Brain microvascular endothelial cell (primary cell): ENCODE results near the gene IRGQ.

Source experiments
- DNase-seq: peaks from one replicate; pipeline ENCODE4 v3.0.0-alpha.2; 2020
- H3K27ac ChIP-seq: fragments of 250-450 bp; sonication (Bioruptor Pico); 2 replicates; pipeline ENCODE4 v1.5.1; 2020; ENCODE audit warnings: mild to moderate bottlenecking, moderate library complexity
- H3K27me3 ChIP-seq: fragments of 250-450 bp; sonication (Bioruptor Pico); replicated peaks from 2 replicates; pipeline ENCODE4 v1.5.1; 2020; ENCODE audit warnings: mild to moderate bottlenecking
- H3K36me3 ChIP-seq: fragments of 250-450 bp; sonication (Bioruptor Pico); replicated peaks from 2 replicates; pipeline ENCODE4 v1.5.1; 2020; ENCODE audit warnings: mild to moderate bottlenecking
- H3K4me3 ChIP-seq: 2 replicates; pipeline ENCODE4 v1.5.1; 2011; ENCODE audit warnings: low read depth, mild to moderate bottlenecking, control low read depth, low read length, moderate library complexity
- CTCF ChIP-seq: IDR thresholded peaks from 2 replicates; pipeline ENCODE4 v1.5.1; 2011; ENCODE audit warnings: low read depth, mild to moderate bottlenecking, moderate library complexity, low read length, control low read depth, inconsistent platforms; ENCODE audit errors: missing control alignments
- in situ Hi-C: cut with HindIII; loops from 2 replicates; pipeline ENCODE4 v1.10.0; 2017; ENCODE audit warnings: low sequenced_read_pairs, low pct_ligation_motif_present

The IRGQ gene

DNA sequence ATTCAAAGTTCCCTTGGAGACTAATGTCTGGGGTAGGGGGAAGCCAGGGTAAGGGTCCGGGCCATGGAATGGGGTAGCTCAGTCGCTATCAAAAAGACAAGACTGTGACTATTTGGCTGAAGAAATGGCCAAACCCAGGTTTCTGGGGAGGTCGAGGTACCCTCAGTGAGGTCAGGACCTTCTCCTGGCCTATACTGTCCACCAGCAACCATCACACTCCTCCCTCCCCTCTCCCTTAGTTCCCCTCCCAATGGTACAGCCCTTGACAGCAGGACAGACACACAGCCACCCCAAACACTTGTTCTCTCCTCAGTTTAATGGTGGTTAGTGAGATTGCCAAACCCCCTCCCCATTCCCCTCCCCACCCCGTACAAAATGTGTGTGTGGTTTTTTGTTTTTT, 26.1 kb upstream of the IRGQ start:
- H3K36me3 ChIP-seq, result no peaks in the 10 kb centered on the region
- H3K4me3 ChIP-seq, result no peak overlapping the region
- no peaks in the 10 kb centered on the region for H3K27me3 ChIP-seq
- no peak overlapping the region for H3K27ac ChIP-seq
- in situ Hi-C loops, result no loop called here
- no peak for DNase-seq
- TF ChIP-seq CTCF, result no peak

DNA sequence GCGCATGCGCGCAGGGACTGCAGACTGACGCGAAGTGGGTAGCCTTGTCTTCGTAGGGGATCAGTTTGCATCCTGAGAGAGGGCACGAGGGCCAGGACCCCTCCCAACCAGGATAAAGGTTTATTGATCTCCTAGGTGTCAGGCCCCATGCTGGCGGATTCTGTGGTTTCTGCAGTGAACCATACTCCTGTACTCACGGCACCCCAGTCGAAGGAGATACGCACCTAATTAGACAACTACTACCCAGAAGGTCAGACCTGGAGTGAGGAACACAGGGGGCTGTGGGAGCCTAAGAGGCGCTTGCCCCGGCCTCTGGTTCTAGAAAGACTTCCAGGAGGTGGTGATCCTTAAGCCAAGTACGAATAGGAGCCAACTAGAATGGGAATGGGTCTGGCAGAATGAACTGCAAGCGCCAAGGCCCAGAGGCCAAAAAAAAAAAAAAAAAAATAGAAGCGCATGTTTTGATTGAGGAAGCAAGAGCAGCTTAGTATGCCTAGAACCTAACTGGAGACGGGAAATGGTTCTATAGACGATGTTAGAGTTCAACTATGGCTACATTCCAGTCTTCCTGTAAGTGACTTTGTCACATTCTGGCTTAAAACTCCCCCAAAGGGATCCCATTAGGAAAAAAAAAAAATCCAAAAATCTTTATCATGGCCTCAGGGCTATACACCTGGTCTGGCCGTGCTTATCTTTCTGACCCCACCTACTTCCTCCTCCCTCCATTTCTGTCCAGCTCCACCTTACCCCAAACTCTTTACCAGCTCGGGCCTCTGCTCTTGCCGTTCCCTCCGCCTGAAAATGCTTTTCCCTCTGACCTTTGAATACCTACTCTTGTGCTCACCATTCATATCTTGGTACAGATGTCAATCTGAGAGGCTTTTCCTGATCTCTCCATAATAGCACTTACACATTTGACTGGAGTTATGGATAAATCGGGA, 24.4 kb upstream of the IRGQ start:
- no peak for TF ChIP-seq CTCF
- Histone ChIP-seq H3K27ac (peak overlapping the region; percentile 90), H3K36me3 (no peaks in the 10 kb centered on the region), H3K4me3 (peak overlapping the region; percentile 79), H3K27me3 (no peaks in the 10 kb centered on the region)
- DNase-seq, result no peak
- in situ Hi-C loops, result no loop called here

DNA sequence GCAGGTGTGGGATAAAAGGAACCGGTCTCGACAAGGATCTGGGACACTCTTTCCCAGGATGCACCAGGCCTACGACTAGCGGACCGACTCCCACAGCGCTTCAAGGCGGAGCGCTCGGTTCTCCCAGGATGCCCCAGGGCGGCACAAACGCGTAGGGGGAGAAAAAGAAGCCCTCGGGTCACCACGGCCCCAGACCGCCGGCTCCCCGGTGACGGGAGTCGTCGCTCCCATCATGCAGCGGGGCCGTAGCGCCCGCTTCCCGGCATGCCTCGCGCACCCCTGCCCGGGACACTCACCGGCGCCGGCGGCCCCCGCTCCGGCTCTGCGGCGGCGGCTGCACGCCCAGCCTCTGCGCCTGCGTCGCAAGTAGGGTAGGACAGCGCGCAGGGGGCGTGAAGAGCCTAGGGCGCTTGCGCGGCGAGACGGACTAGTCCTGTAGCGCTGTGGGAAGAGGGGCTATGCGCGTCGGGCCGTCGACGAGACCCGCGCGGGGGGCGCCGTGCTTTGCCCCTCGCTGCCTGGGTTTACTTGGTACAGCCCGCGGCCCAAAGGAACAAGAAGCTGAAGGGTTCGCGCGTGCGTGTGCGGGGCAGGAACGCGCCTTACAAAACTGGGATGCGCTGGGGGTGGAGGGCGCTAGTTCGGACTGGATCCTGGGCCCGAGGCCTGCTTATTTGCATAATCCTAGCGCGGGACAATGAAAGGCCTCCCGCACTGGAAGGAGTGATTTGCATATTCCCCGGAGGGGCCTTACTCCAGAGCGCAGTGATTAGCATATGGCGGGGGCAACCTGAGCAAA, 23.5 kb upstream of the IRGQ start, which contains the start of gene ZNF428:
Gene ZNF428 (minus strand): TSS at position 368 of the 799 bp plus-strand sequence. CDS start 5,325 bp downstream, outside the sequence.
- Histone ChIP-seq H3K27me3 (no peaks in the 10 kb centered on the region), H3K27ac (peak within 1 kb of the TSS; percentile 90), H3K36me3 (no peaks in the 10 kb centered on the region), H3K4me3 (peak within 1 kb of the TSS; percentile 79)
- in situ Hi-C loops, result no loop called here
- TF ChIP-seq CTCF, result peak; percentile 1
- DNase-seq, result peak; percentile 84

- peak; percentile 36 for DNase-seq
- peak overlapping the region; percentile 79 for H3K4me3 ChIP-seq
- no peaks in the 10 kb centered on the region for H3K36me3 ChIP-seq
- H3K27me3 ChIP-seq, result no peaks in the 10 kb centered on the region
- H3K27ac ChIP-seq, result peak overlapping the region; percentile 90
- in situ Hi-C loops, result no loop called here
- no peak for TF ChIP-seq CTCF
Measured at GRCh38 chr19:43618921-43619261, 23.0 kb upstream of the IRGQ start.

DNA sequence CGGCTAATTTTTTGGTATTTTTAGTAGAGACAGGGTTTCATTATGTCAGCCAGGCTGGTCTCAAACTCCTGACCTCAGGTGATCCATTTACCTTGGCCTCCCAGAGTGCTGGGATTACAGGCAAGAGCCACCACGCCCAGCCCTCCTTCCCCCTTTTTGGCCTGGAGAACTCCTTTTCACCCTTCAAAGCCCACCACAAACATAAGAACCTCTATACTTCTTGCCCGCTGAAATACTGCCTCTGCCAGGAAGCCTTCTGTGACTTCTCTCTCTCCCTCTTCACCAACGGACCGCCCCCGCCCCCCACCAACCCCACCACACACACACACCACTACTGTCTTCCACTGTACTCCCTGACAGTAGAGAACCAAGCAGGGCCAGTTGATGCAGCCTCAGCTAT, 21.0 kb upstream of the IRGQ start:
- H3K27me3 ChIP-seq, result no peaks in the 10 kb centered on the region
- H3K27ac ChIP-seq, result no peak overlapping the region
- TF ChIP-seq CTCF, result no peak
- no peaks in the 10 kb centered on the region for H3K36me3 ChIP-seq
- in situ Hi-C loops, result no loop called here
- no peak overlapping the region for H3K4me3 ChIP-seq
- no peak for DNase-seq
